ENCODE measurements around the gene GPER1. TPM values are rescaled to one million over a fixed set of nuclear protein-coding genes. Genes with fewer than 3 reads are reported as not detected.

The GPER1 gene
- total and polyA plus RNA-seq, 7 donors, result 3.5 to 15.8 (median 4.6) TPM

- TF ChIP-seq POLR2A (IDR thresholded peaks at IDR 0.05) (no peak), POLR2AphosphoS5 (IDR thresholded peaks at IDR 0.05) (no peak), EP300 (IDR thresholded peaks at IDR 0.05) (no peak)
- TF ChIP-seq, protein P1, sequence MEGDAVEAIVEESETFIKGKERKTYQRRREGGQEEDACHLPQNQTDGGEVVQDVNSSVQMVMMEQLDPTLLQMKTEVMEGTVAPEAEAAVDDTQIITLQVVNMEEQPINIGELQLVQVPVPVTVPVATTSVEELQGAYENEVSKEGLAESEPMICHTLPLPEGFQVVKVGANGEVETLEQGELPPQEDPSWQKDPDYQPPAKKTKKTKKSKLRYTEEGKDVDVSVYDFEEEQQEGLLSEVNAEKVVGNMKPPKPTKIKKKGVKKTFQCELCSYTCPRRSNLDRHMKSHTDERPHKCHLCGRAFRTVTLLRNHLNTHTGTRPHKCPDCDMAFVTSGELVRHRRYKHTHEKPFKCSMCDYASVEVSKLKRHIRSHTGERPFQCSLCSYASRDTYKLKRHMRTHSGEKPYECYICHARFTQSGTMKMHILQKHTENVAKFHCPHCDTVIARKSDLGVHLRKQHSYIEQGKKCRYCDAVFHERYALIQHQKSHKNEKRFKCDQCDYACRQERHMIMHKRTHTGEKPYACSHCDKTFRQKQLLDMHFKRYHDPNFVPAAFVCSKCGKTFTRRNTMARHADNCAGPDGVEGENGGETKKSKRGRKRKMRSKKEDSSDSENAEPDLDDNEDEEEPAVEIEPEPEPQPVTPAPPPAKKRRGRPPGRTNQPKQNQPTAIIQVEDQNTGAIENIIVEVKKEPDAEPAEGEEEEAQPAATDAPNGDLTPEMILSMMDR (IDR thresholded peaks at IDR 0.05), result no peak
- 49 to 68% methylated on average over 35 of the region's 35 CpGs for WGBS, 2 donors
- H3K27me3 ChIP-seq, result no peaks in the 10 kb centered on the region
- no peak overlapping the region for H3K4me3 ChIP-seq
- no peaks in the 10 kb centered on the region for H3K9me3 ChIP-seq
- no peak for DNase-seq
- H3K4me1 ChIP-seq, result peaks cover 0 to 30% (median 15%) of the 10 kb centered on the region in 4 donors
- peaks cover 0 to 18% (median 0%) of the 10 kb centered on the region in 4 donors for H3K36me3 ChIP-seq
- intact Hi-C loops (cut with DNase I), result no loop called here
- peak overlapping the region in 1 of 4 donors; percentile 46 for H3K27ac ChIP-seq
Measured at GRCh38 chr7:1060315-1061072, 27.4 kb upstream of the GPER1 start.

GRCh38 chr7:1061180-1061579 is 26.7 kb upstream of the GPER1 start:
- no peak for TF ChIP-seq POLR2A (IDR thresholded peaks at IDR 0.05)
- TF ChIP-seq, protein P1 (IDR thresholded peaks at IDR 0.05), result no peak
- no peak for TF ChIP-seq EP300 (IDR thresholded peaks at IDR 0.05)
- WGBS, 2 donors, result 96 to 97% methylated on average over 9 of the region's 9 CpGs
- intact Hi-C loops (cut with DNase I), result no loop called here
- Histone ChIP-seq H3K9me3 (no peaks in the 10 kb centered on the region), H3K27me3 (no peaks in the 10 kb centered on the region), H3K4me1 (peaks cover 0 to 30% (median 15%) of the 10 kb centered on the region in 4 donors), H3K4me3 (no peak overlapping the region), H3K27ac (no peak overlapping the region), H3K36me3 (peaks cover 0 to 18% (median 0%) of the 10 kb centered on the region in 4 donors)
- no peak for DNase-seq

GRCh38 chr7:1062296-1063294 is 25.3 kb upstream of the GPER1 start:
- no peaks in the 10 kb centered on the region for H3K27me3 ChIP-seq

GRCh38 chr7:1063361-1063760 is 24.6 kb upstream of the GPER1 start:
- H3K36me3 ChIP-seq, result peaks cover 0 to 7% (median 0%) of the 10 kb centered on the region in 4 donors
- no peak overlapping the region for H3K4me3 ChIP-seq
- WGBS, 2 donors, result 96% methylated on average over 21 of the region's 21 CpGs
- no peaks in the 10 kb centered on the region for H3K9me3 ChIP-seq
- H3K4me1 ChIP-seq, result peaks cover 0 to 22% (median 11%) of the 10 kb centered on the region in 4 donors
- intact Hi-C loops (cut with DNase I), result no loop called here
- no peaks in the 10 kb centered on the region for H3K27me3 ChIP-seq
- no peak overlapping the region for H3K27ac ChIP-seq
- no peak for DNase-seq
- TF ChIP-seq EP300 (IDR thresholded peaks at IDR 0.05) (no peak), POLR2AphosphoS5 (IDR thresholded peaks at IDR 0.05) (no peak), POLR2A (IDR thresholded peaks at IDR 0.05) (no peak)
- TF ChIP-seq, protein P1 (IDR thresholded peaks at IDR 0.05), result no peak

More at GRCh38 chr7:1062296-1063294, 25.3 kb upstream of the GPER1 start:
- 85 to 90% methylated on average over 33 of the region's 33 CpGs for whole genome bisulfite sequencing, 2 donors
- no peak overlapping the region for H3K4me3 ChIP-seq
- H3K4me1 ChIP-seq, result peaks cover 0 to 22% (median 11%) of the 10 kb centered on the region in 4 donors
- intact Hi-C loops (cut with DNase I), result no loop called here
- no peak overlapping the region for H3K27ac ChIP-seq
- peaks cover 0 to 14% (median 0%) of the 10 kb centered on the region in 4 donors for H3K36me3 ChIP-seq
- TF ChIP-seq, protein P1 (IDR thresholded peaks at IDR 0.05), result no peak
- TF ChIP-seq EP300 (IDR thresholded peaks at IDR 0.05), result no peak
- no peak for TF ChIP-seq POLR2AphosphoS5 (IDR thresholded peaks at IDR 0.05)
- no peak for TF ChIP-seq POLR2A (IDR thresholded peaks at IDR 0.05)
- H3K9me3 ChIP-seq, result no peaks in the 10 kb centered on the region
- no peak for DNase-seq

All from sigmoid colon (tissue), 7 donors.